Prostate gland (tissue), 2 donors: ENCODE data around the gene SLK. TPM values are rescaled to one million over a fixed set of nuclear protein-coding genes. Genes with fewer than 3 reads are reported as not detected.

Source experiments
- DNase-seq: peaks from one replicate; pipeline ENCODE4 v3.0.0-alpha.2; 2019; ENCODE audit warnings: low spot score
- H3K27ac ChIP-seq, 2 donors: fragments of 200-600 bp; sonication (generic); 2 replicates each; pipeline ENCODE4 v1.5.1; 2017 to 2019
- H3K27me3 ChIP-seq: fragments of 200-600 bp; sonication (generic); replicated peaks from 2 replicates; pipeline ENCODE4 v1.5.1; 2019; ENCODE audit not compliant: insufficient read depth
- H3K36me3 ChIP-seq, 2 donors: fragments of 200-600 bp; sonication (generic); 1 replicate in 1 of 2; 2 replicates in 1 of 2; pipeline versions ENCODE4 v1.5.1 to v1.8.1; 2017 to 2019
- H3K4me1 ChIP-seq: fragments of 200-600 bp; sonication (generic); replicated peaks from 2 replicates; pipeline ENCODE4 v1.5.1; 2019
- H3K4me3 ChIP-seq, 2 donors: fragments of 200-600 bp; sonication (generic); 2 replicates each; pipeline ENCODE4 v1.5.1; 2017 to 2019
- H3K9me3 ChIP-seq: fragments of 200-600 bp; sonication (generic); 2 replicates; pipeline ENCODE4 v1.5.1; 2017
- POLR2A ChIP-seq: fragments of 450-650 bp; IDR thresholded peaks from one replicate; pipeline ENCODE4 v1.6.1; 2016; ENCODE audit warnings: antibody characterized with exemption, mild to moderate bottlenecking
- POLR2AphosphoS5 ChIP-seq: sonication (generic); formaldehyde crosslinking; IDR thresholded peaks from one replicate; pipeline ENCODE4 v1.6.1; 2017; ENCODE audit warnings: antibody characterized with exemption
- WGBS: methylation state at CpG from one replicate; pipeline ENCODE4 v1.1.5; 2018; 5-methylcytosine and 5-hydroxymethylcytosine counted together
- intact Hi-C: fragments of 100-400 bp; cut with DNase I; formaldehyde crosslinking; loops from one replicate; pipeline ENCODE4 v1.14.2; 2022
- microRNA counts, 2 donors: library from miRNA; unstranded; fragments of <30 nt; microRNA quantifications; one replicate each; lab custom pipeline; 2016 to 2017
- microRNA-seq: library from miRNA; unstranded; fragments of <30 nt; microRNA quantifications from one replicate; pipeline ENCODE4, GENCODE V29; 2016
- small RNA-seq, 2 donors: library from RNA; depleted of rRNA; stranded (forward); fragments of <200 nt; gene quantifications; one replicate each; pipeline ENCODE3, GENCODE V24; 2016
- total RNA-seq, 2 donors: library from RNA; depleted of rRNA; stranded (reverse); fragments of >200 nt; gene quantifications; one replicate each; pipeline ENCODE4 v1.1.0, GENCODE V29; 2016
- TF ChIP-seq, protein P1 (sequence below), 4 experiments: fragments of 200-600 bp in 2 of 4; fragments of 450-650 bp in 2 of 4; sonication (generic) in 2 of 4; IDR thresholded peaks; 1 replicate in 3 of 4; 2 replicates in 1 of 4; pipeline ENCODE4 v1.5.1; 2016 to 2019; ENCODE audit warnings: antibody characterized with exemption in 4 of 4, mild to moderate bottlenecking in 2 of 4, moderate library complexity in 2 of 4

The SLK gene
- total RNA-seq, 2 donors from 2014 or later, result 30.7 to 55.8 TPM

DNA sequence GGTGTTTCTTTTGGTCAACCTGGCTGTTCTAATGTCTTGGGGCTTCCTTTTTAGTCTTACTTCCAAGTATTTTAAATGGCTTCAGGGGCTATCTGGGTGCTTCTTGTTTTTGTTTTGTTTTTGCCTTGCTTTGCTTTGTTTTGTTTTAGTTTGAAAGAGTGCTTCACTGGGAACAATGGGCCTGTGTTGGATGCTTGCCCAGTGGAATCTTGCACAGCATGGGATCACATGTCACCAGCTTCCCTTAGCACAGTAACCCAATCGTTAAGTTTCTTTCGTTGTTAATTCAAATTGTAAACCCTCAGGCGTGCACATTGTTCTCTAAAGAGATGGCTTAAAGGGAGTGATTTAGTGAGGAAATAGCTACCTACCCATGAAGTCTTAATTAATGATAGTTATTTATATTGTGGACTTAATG, 109.8 kb downstream of the SLK start:
- intact Hi-C loops, result no loop called here
- 12% methylated on average over 3 of the region's 3 CpGs for WGBS
- TF ChIP-seq, protein P1, sequence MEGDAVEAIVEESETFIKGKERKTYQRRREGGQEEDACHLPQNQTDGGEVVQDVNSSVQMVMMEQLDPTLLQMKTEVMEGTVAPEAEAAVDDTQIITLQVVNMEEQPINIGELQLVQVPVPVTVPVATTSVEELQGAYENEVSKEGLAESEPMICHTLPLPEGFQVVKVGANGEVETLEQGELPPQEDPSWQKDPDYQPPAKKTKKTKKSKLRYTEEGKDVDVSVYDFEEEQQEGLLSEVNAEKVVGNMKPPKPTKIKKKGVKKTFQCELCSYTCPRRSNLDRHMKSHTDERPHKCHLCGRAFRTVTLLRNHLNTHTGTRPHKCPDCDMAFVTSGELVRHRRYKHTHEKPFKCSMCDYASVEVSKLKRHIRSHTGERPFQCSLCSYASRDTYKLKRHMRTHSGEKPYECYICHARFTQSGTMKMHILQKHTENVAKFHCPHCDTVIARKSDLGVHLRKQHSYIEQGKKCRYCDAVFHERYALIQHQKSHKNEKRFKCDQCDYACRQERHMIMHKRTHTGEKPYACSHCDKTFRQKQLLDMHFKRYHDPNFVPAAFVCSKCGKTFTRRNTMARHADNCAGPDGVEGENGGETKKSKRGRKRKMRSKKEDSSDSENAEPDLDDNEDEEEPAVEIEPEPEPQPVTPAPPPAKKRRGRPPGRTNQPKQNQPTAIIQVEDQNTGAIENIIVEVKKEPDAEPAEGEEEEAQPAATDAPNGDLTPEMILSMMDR (IDR thresholded peaks at IDR 0.05), result no peak
- peak; percentile 30 for TF ChIP-seq POLR2AphosphoS5
- peak; percentile 36 for DNase-seq
- Histone ChIP-seq H3K27me3 (no peaks in the 10 kb centered on the region), H3K9me3 (no peaks in the 10 kb centered on the region), H3K4me3 (no peak overlapping the region), H3K36me3 (no peaks in the 10 kb centered on the region), H3K27ac (no peak overlapping the region), H3K4me1 (no peaks in the 10 kb centered on the region)

DNA sequence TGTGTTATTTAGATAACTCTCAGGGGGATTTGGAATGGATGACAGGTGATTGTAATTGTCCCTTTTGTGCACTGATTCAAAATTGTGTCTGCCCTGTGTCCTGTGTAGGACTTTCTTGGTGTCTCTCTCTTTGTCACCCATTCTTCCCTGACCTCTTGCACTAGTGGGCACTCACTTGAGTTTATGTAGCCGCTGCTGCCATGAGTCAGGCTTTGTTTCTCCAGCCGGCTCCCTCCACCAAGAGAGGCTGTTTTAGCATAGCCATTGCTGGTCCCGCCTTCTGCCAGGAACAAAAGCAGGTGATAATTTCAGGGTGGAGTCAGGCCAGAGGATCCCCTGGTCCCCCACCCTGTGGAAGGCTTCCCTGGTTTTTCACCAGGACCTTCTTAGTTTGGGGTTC, 110.3 kb downstream of the SLK start:
- WGBS, result 73% methylated on average over 3 of the region's 3 CpGs

DNA sequence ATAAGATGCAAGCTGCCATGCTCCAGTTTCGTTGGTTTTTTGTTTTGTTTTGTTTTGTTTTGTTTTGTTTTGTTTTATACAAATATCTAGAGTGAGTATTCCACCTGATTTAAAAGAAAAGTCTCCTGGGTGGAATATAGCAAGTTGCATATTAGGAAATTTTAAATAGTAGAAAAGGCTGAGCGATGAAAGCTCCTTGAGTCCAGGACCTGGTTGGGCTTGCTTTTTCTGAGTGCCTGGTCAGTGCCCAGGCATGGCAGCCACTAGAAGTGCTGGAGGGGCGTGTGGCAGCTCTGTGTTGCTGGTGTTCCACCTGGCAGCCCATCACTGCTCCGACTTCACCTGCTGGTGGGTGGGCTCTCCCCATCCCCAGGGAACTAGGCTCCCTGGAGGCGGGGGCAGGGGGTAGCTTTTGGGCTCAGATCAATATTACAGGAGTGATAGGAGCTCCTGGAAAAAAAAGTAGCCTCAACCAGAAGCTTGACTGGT, 110.8 kb downstream of the SLK start:
- 75% methylated on average over 5 of the region's 5 CpGs for WGBS
- Histone ChIP-seq H3K4me1 (no peaks in the 10 kb centered on the region), H3K9me3 (no peaks in the 10 kb centered on the region), H3K27ac (no peak overlapping the region), H3K27me3 (no peaks in the 10 kb centered on the region), H3K36me3 (no peaks in the 10 kb centered on the region), H3K4me3 (no peak overlapping the region)
- intact Hi-C loops, result no loop called here
- DNase-seq, result no peak
- TF ChIP-seq POLR2AphosphoS5, result no peak
- TF ChIP-seq, protein P1 (IDR thresholded peaks at IDR 0.05), result no peak
- no peak for TF ChIP-seq POLR2A

More for the DNA sequence above, 110.3 kb downstream of the SLK start:
- intact Hi-C loops, result no loop called here
- TF ChIP-seq POLR2AphosphoS5 (no peak), POLR2A (no peak)
- TF ChIP-seq, protein P1 (IDR thresholded peaks at IDR 0.05), result no peak
- Histone ChIP-seq H3K27me3 (no peaks in the 10 kb centered on the region), H3K36me3 (no peaks in the 10 kb centered on the region), H3K9me3 (no peaks in the 10 kb centered on the region), H3K4me3 (no peak overlapping the region), H3K27ac (no peak overlapping the region), H3K4me1 (no peaks in the 10 kb centered on the region)
- DNase-seq, result no peak

MicroRNAs encoded within 50 kb of the gene (microRNA counts, 767-probe panel; counts per million panel counts)
- microRNA hsa-miR-936 (lab: Ali Mortazavi, UCI), result 2,056 to 2,448 counts per million in 2 donors

Small RNA genes lying within 50 kb of the gene (microRNA-seq; reads per million reads assigned to microRNA genes)
- gene MIR936, result not detected

Small RNA genes lying within 50 kb of the gene (small RNA-seq; reads per million reads assigned to genes)
- 0 reads per million in 2 donors for gene RN7SL524P

Other genes with a start within 250 kb of the SLK start
- 10 to 100 TPM; 14.2 to 26.4 TPM for gene SH3PXD2A, start 111.6 kb upstream of the SLK start, total RNA-seq
- 10 to 100 TPM; 15.5 to 42.7 TPM for gene STN1, start 49.0 kb upstream of the SLK start, total RNA-seq
- 10 to 100 TPM; 19.1 to 47.6 TPM for gene COL17A1, start 118.7 kb downstream of the SLK start, total RNA-seq
- 10 to 100 TPM in 1 of 2 donors, 1 to 10 TPM in 1; 8.1 to 16.3 TPM for gene SFR1, start 155.0 kb downstream of the SLK start, total RNA-seq